HEK293 (cell line): ENCODE data around the gene TMEM244.

Source experiments
- CTCF ChIA-PET: fragments of 350-600 bp; formaldehyde crosslinking; extraction: SDS; loops from one replicate; lab custom pipeline; 2021; ENCODE audit warnings: antibody characterized with exemption; lab: Yijun Ruan, JAX
- POLR2A ChIA-PET: fragments of 300-600 bp; formaldehyde crosslinking; extraction: SDS; loops from one replicate; lab custom pipeline; 2020; ENCODE audit warnings: antibody characterized with exemption, inconsistent platforms; lab: Yijun Ruan, JAX
- H3K27ac ChIP-seq: fragments of 200-500 bp; sonication (Bioruptor generic); 2 replicates; pipeline ENCODE4 v1.5.1; 2014; ENCODE audit warnings: low read depth, low read length, control low read depth, inconsistent platforms; ENCODE audit errors: extremely low read depth
- H3K36me3 ChIP-seq, 2 experiments: fragments of 200-500 bp in 1 of 2; sonication (Bioruptor generic) in 1 of 2; 1 replicate in 1 of 2; 2 replicates in 1 of 2; pipeline ENCODE4 v1.5.1; 2014 to 2017; ENCODE audit warnings: inconsistent platforms in 2 of 2, low read length in 2 of 2; ENCODE audit not compliant: control insufficient read depth in 2 of 2, insufficient read depth in 1 of 2
- H3K4me1 ChIP-seq: fragments of 200-500 bp; sonication (Bioruptor generic); 2 replicates; pipeline ENCODE4 v1.5.1; 2014; ENCODE audit warnings: mild to moderate bottlenecking, low read length, inconsistent platforms; ENCODE audit not compliant: control insufficient read depth, insufficient read depth
- H3K4me3 ChIP-seq: 2 replicates; pipeline ENCODE4 v1.5.1; 2011; ENCODE audit warnings: low read depth, mild to moderate bottlenecking, control low read depth, low read length, moderate library complexity
- H3K9me3 ChIP-seq: fragments of 200-500 bp; sonication (Bioruptor generic); 2 replicates; pipeline ENCODE4 v1.5.1; 2014; ENCODE audit warnings: low read depth, low read length, inconsistent platforms; ENCODE audit not compliant: control insufficient read depth, insufficient read depth
- IKZF3 ChIP-seq: fragments of 450-650 bp; IDR thresholded peaks from 2 replicates; pipeline ENCODE4 v1.5.0; 2018; ENCODE audit warnings: missing biosample characterization, mild to moderate bottlenecking, missing genetic modification characterization, moderate library complexity
- KLF7 ChIP-seq: fragments of 450-650 bp; formaldehyde crosslinking; IDR thresholded peaks from 2 replicates; pipeline ENCODE4 v1.5.1; 2016; ENCODE audit warnings: missing biosample characterization, missing genetic modification characterization, borderline replicate concordance
- MYNN ChIP-seq: fragments of 450-650 bp; formaldehyde crosslinking; IDR thresholded peaks from 2 replicates; pipeline ENCODE4 v1.5.1; 2016; ENCODE audit warnings: missing biosample characterization, missing genetic modification characterization, borderline replicate concordance
- PRDM1 ChIP-seq: fragments of 450-650 bp; formaldehyde crosslinking; IDR thresholded peaks from 2 replicates; pipeline ENCODE4; 2016; ENCODE audit warnings: missing biosample characterization, missing genetic modification characterization
- SETDB1 ChIP-seq: IDR thresholded peaks from one replicate; pipeline ENCODE4 v1.6.1; 2017; ENCODE audit warnings: mild to moderate bottlenecking, low read length, moderate library complexity, mixed read lengths; ENCODE audit not compliant: insufficient read length
- TRIM28 ChIP-seq: IDR thresholded peaks from 2 replicates; pipeline ENCODE4 v1.6.1; 2011; ENCODE audit warnings: low read length, control low read depth, borderline replicate concordance
- YY1 ChIP-seq: fragments of 450-650 bp; formaldehyde crosslinking; IDR thresholded peaks from 2 replicates; pipeline ENCODE4 v1.5.1; 2018; ENCODE audit warnings: missing biosample characterization, missing genetic modification characterization
- ZEB2 ChIP-seq: fragments of 450-650 bp; formaldehyde crosslinking; IDR thresholded peaks from 2 replicates; pipeline ENCODE4 v1.5.1; 2016; ENCODE audit warnings: missing biosample characterization, missing genetic modification characterization
- ZNF169 ChIP-seq: fragments of 450-650 bp; formaldehyde crosslinking; IDR thresholded peaks from 2 replicates; pipeline ENCODE4 v1.5.1; 2016; ENCODE audit warnings: missing biosample characterization, missing genetic modification characterization
- ZNF324 ChIP-seq: fragments of 450-650 bp; formaldehyde crosslinking; IDR thresholded peaks from 2 replicates; pipeline ENCODE4 v1.5.1; 2016; ENCODE audit warnings: missing biosample characterization, missing genetic modification characterization
- ZNF585B ChIP-seq: fragments of 450-650 bp; formaldehyde crosslinking; IDR thresholded peaks from 2 replicates; pipeline ENCODE4 v1.5.1; 2016; ENCODE audit warnings: missing biosample characterization, missing genetic modification characterization
- ZNF623 ChIP-seq: fragments of 450-650 bp; formaldehyde crosslinking; IDR thresholded peaks from 2 replicates; pipeline ENCODE4 v1.5.1; 2016; ENCODE audit warnings: missing biosample characterization, missing genetic modification characterization
- ZNF664 ChIP-seq: fragments of 450-650 bp; formaldehyde crosslinking; IDR thresholded peaks from 2 replicates; pipeline ENCODE4 v1.5.1; 2016; ENCODE audit warnings: missing biosample characterization, missing genetic modification characterization
- TF ChIP-seq, protein P1 (sequence below): fragments of 450-650 bp; formaldehyde crosslinking; IDR thresholded peaks from 2 replicates; pipeline ENCODE4 v1.5.1; 2017; ENCODE audit warnings: missing biosample characterization, mild to moderate bottlenecking, missing genetic modification characterization, moderate library complexity
- TF ChIP-seq, protein P2 (sequence below): fragments of 450-650 bp; formaldehyde crosslinking; IDR thresholded peaks from 2 replicates; pipeline ENCODE4 v1.5.1; 2016; ENCODE audit warnings: missing biosample characterization, missing genetic modification characterization
- TF ChIP-seq, protein P3 (sequence below): fragments of 450-650 bp; formaldehyde crosslinking; IDR thresholded peaks from 2 replicates; pipeline ENCODE4 v1.5.1; 2017; ENCODE audit warnings: missing biosample characterization, missing genetic modification characterization
- TF ChIP-seq, protein P4 (sequence below): fragments of 450-650 bp; formaldehyde crosslinking; IDR thresholded peaks from 2 replicates; pipeline ENCODE4 v1.5.1; 2016; ENCODE audit warnings: missing biosample characterization, missing genetic modification characterization
- TF ChIP-seq, protein P5 (sequence below): fragments of 450-650 bp; formaldehyde crosslinking; IDR thresholded peaks from 2 replicates; pipeline ENCODE4 v1.5.1; 2016; ENCODE audit warnings: missing biosample characterization, missing genetic modification characterization
- TF ChIP-seq, protein P6 (sequence below): fragments of 450-650 bp; IDR thresholded peaks from 2 replicates; pipeline ENCODE4 v1.5.1; 2018; ENCODE audit warnings: missing biosample characterization, mild to moderate bottlenecking, missing genetic modification characterization
- TF ChIP-seq, protein P7 (sequence below): fragments of 450-650 bp; formaldehyde crosslinking; IDR thresholded peaks from 2 replicates; pipeline ENCODE4 v1.5.1; 2017; ENCODE audit warnings: missing biosample characterization, missing genetic modification characterization

Gene TMEM244

DNA sequence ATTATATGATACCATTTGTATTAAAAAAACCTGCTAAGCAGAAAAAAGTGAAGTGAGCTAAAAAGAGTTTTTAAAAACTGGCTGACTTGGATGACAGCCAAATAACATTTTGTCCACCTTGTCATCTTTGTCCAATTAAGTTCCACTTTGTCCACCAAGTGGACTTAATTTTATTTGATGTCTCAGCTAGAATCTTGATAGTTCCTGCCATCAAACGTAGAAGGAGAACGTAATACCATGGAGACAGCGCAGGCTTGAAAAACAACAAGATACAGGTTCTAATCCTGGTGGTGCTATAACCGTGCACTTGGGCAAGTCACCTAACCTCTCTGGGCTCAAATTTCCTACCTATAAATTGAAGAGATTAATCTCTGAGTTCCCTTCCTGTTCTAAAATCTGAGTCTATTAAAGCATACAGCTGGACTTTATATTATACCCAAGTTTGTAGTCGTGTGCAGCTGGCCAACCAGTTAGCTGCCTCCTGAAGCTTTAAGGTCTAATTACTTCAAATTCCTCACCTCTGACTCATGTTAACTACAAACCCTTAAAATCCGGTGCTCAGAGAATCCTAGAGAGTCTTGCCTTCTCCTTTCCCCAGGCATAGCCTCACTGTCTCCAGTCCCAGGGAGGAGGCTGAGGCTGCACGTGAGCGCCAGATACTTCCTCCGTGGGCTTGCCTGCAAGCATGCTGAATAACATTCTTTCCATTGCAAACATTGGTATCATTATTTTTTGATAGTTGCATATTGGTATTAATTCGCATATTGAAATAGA is 16.8 kb downstream of the TMEM244 start:
- H3K9me3 ChIP-seq = no peaks in the 10 kb centered on the region
- H3K27ac ChIP-seq = no peak overlapping the region
- CTCF ChIA-PET = interaction anchor here (0.6 kb wide), 1 partner anchor 183 kb away, joined by 6 read pairs; no protein-coding TSS in a partner anchor
- TF ChIP-seq, protein P1, sequence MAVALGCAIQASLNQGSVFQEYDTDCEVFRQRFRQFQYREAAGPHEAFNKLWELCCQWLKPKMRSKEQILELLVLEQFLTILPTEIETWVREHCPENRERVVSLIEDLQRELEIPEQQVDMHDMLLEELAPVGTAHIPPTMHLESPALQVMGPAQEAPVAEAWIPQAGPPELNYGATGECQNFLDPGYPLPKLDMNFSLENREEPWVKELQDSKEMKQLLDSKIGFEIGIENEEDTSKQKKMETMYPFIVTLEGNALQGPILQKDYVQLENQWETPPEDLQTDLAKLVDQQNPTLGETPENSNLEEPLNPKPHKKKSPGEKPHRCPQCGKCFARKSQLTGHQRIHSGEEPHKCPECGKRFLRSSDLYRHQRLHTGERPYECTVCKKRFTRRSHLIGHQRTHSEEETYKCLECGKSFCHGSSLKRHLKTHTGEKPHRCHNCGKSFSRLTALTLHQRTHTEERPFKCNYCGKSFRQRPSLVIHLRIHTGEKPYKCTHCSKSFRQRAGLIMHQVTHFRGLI (tag by site-specific recombination) = peak; percentile 47; the same call in 1 of the 2 replicates
- peak; percentile 70 for TF ChIP-seq PRDM1
- peak; percentile 82 for TF ChIP-seq ZNF585B
- TF ChIP-seq MYNN = no peak
- TF ChIP-seq YY1 (tag by site-specific recombination) = no peak
- TF ChIP-seq SETDB1 = peak; percentile 54
- POLR2A ChIA-PET = interaction anchor here (2.0 kb wide), 1 partner anchor 10 kb away, joined by 6 read pairs; no protein-coding TSS in a partner anchor
- no peaks in the 10 kb centered on the region for H3K36me3 ChIP-seq
- H3K4me1 ChIP-seq = no peaks in the 10 kb centered on the region
- no peak overlapping the region for H3K4me3 ChIP-seq

DNA sequence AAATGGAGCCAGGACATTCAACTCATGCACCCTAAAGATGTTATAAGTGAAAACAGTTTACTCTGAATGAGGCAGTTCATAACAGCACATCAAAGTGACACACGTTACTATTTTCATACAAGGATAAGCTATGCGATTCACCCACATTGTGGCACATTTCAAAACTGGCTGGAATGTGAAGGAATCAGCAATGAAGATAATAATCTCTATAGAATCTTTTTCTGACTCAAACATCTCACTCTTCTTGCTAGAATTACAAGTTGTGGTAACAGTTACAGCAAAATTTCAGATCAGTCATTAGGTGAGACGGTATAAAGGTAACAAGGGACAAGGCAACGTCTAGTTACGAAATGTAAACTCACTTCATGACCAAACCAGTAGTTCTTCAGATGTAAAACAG is 17.5 kb downstream of the TMEM244 start:
- no peaks in the 10 kb centered on the region for H3K4me1 ChIP-seq
- ChIA-PET CTCF (no interaction called here), POLR2A (interaction anchor here (2.0 kb wide), 1 partner anchor 11 kb away, joined by 6 read pairs; no protein-coding TSS in a partner anchor)
- no peaks in the 10 kb centered on the region for H3K36me3 ChIP-seq
- H3K4me3 ChIP-seq = no peak overlapping the region
- no peaks in the 10 kb centered on the region for H3K9me3 ChIP-seq
- no peak overlapping the region for H3K27ac ChIP-seq
- TF ChIP-seq SETDB1 = no peak
- TF ChIP-seq, protein P2, sequence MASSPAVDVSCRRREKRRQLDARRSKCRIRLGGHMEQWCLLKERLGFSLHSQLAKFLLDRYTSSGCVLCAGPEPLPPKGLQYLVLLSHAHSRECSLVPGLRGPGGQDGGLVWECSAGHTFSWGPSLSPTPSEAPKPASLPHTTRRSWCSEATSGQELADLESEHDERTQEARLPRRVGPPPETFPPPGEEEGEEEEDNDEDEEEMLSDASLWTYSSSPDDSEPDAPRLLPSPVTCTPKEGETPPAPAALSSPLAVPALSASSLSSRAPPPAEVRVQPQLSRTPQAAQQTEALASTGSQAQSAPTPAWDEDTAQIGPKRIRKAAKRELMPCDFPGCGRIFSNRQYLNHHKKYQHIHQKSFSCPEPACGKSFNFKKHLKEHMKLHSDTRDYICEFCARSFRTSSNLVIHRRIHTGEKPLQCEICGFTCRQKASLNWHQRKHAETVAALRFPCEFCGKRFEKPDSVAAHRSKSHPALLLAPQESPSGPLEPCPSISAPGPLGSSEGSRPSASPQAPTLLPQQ (tag by site-specific recombination) = no peak
- no peak for TF ChIP-seq ZNF664
- TF ChIP-seq, protein P3, sequence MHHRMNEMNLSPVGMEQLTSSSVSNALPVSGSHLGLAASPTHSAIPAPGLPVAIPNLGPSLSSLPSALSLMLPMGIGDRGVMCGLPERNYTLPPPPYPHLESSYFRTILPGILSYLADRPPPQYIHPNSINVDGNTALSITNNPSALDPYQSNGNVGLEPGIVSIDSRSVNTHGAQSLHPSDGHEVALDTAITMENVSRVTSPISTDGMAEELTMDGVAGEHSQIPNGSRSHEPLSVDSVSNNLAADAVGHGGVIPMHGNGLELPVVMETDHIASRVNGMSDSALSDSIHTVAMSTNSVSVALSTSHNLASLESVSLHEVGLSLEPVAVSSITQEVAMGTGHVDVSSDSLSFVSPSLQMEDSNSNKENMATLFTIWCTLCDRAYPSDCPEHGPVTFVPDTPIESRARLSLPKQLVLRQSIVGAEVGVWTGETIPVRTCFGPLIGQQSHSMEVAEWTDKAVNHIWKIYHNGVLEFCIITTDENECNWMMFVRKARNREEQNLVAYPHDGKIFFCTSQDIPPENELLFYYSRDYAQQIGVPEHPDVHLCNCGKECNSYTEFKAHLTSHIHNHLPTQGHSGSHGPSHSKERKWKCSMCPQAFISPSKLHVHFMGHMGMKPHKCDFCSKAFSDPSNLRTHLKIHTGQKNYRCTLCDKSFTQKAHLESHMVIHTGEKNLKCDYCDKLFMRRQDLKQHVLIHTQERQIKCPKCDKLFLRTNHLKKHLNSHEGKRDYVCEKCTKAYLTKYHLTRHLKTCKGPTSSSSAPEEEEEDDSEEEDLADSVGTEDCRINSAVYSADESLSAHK (tag by site-specific recombination) = no peak
- no peak for TF ChIP-seq ZNF169 (tag by site-specific recombination)
- TF ChIP-seq KLF7 = no peak
- TF ChIP-seq, protein P4, sequence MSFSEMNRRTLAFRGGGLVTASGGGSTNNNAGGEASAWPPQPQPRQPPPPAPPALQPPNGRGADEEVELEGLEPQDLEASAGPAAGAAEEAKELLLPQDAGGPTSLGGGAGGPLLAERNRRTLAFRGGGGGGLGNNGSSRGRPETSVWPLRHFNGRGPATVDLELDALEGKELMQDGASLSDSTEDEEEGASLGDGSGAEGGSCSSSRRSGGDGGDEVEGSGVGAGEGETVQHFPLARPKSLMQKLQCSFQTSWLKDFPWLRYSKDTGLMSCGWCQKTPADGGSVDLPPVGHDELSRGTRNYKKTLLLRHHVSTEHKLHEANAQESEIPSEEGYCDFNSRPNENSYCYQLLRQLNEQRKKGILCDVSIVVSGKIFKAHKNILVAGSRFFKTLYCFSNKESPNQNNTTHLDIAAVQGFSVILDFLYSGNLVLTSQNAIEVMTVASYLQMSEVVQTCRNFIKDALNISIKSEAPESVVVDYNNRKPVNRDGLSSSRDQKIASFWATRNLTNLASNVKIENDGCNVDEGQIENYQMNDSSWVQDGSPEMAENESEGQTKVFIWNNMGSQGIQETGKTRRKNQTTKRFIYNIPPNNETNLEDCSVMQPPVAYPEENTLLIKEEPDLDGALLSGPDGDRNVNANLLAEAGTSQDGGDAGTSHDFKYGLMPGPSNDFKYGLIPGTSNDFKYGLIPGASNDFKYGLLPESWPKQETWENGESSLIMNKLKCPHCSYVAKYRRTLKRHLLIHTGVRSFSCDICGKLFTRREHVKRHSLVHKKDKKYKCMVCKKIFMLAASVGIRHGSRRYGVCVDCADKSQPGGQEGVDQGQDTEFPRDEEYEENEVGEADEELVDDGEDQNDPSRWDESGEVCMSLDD (tag by site-specific recombination) = no peak
- TF ChIP-seq, protein P5, sequence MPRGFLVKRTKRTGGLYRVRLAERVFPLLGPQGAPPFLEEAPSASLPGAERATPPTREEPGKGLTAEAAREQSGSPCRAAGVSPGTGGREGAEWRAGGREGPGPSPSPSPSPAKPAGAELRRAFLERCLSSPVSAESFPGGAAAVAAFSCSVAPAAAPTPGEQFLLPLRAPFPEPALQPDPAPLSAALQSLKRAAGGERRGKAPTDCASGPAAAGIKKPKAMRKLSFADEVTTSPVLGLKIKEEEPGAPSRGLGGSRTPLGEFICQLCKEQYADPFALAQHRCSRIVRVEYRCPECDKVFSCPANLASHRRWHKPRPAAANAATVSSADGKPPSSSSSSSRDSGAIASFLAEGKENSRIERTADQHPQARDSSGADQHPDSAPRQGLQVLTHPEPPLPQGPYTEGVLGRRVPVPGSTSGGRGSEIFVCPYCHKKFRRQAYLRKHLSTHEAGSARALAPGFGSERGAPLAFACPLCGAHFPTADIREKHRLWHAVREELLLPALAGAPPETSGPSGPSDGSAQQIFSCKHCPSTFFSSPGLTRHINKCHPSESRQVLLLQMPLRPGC (tag by site-specific recombination) = no peak
- TF ChIP-seq MYNN = no peak
- TF ChIP-seq IKZF3 (tag by site-specific recombination) = no peak
- no peak for TF ChIP-seq ZNF623 (tag by site-specific recombination)
- no peak for TF ChIP-seq ZEB2 (tag by site-specific recombination)
- TF ChIP-seq, protein P6, sequence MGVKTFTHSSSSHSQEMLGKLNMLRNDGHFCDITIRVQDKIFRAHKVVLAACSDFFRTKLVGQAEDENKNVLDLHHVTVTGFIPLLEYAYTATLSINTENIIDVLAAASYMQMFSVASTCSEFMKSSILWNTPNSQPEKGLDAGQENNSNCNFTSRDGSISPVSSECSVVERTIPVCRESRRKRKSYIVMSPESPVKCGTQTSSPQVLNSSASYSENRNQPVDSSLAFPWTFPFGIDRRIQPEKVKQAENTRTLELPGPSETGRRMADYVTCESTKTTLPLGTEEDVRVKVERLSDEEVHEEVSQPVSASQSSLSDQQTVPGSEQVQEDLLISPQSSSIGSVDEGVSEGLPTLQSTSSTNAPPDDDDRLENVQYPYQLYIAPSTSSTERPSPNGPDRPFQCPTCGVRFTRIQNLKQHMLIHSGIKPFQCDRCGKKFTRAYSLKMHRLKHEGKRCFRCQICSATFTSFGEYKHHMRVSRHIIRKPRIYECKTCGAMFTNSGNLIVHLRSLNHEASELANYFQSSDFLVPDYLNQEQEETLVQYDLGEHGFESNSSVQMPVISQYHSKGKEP (tag by site-specific recombination) = no peak
- TF ChIP-seq ZNF324 (tag by site-specific recombination) = no peak
- TF ChIP-seq TRIM28 = no peak
- TF ChIP-seq, protein P7, sequence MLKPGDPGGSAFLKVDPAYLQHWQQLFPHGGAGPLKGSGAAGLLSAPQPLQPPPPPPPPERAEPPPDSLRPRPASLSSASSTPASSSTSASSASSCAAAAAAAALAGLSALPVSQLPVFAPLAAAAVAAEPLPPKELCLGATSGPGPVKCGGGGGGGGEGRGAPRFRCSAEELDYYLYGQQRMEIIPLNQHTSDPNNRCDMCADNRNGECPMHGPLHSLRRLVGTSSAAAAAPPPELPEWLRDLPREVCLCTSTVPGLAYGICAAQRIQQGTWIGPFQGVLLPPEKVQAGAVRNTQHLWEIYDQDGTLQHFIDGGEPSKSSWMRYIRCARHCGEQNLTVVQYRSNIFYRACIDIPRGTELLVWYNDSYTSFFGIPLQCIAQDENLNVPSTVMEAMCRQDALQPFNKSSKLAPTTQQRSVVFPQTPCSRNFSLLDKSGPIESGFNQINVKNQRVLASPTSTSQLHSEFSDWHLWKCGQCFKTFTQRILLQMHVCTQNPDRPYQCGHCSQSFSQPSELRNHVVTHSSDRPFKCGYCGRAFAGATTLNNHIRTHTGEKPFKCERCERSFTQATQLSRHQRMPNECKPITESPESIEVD = no peak
